NOMO-1 (cell line): ENCODE measurements around the gene NAAA.
"Not testable (repeated sequence)": the region's sequence is repeated elsewhere in the genome, so short reads cannot be mapped to it uniquely, and the experiment has no call there.

Experiments used
- DNase-seq, 2 experiments: peaks; one replicate each; lab custom pipeline; 2025; ENCODE audit not compliant: unreplicated experiment in 2 of 2; lab: John Stamatoyannopoulos, UW

Gene NAAA

DNA sequence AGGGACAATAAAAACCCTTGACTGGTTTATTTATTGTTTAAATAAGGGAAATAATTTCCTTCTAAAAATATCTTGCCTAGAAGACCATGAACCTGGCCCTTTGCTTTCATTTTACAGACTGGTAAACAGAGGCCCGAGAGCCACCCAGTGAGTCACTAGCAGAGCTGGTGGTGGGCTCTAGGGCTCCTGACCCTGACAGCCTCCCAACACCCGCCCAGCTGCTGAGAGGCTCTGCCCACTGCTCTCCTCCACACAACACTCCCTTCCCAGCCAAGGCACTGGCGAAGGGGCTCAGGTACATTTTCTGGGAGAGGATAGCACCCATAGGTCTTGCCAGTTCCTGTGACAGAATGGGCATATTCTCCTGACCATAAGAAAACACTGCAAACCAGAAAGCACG lies 20.5 kb downstream of the NAAA start:
- DNase-seq: no peak

DNA sequence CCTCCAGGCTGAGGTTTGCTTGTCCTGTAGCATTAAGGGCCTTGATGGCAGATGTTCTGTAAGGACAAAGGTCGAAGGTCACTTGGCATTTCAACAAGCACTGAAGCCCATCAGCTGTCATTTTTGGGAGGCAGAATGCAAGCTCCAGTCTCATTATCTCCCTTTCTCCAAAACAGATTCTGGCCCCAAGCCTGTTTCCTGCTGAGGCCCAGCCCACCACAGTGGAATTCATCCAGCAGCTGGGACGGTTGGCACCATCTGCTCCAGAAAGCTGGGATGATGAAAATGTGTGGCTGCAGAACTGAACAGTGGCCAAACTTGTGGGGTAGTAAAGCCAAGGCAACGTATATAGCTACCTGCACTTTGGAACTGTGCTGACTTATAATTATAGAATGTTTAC lies 20.9 kb downstream of the NAAA start:
- no peak for DNase-seq

DNA sequence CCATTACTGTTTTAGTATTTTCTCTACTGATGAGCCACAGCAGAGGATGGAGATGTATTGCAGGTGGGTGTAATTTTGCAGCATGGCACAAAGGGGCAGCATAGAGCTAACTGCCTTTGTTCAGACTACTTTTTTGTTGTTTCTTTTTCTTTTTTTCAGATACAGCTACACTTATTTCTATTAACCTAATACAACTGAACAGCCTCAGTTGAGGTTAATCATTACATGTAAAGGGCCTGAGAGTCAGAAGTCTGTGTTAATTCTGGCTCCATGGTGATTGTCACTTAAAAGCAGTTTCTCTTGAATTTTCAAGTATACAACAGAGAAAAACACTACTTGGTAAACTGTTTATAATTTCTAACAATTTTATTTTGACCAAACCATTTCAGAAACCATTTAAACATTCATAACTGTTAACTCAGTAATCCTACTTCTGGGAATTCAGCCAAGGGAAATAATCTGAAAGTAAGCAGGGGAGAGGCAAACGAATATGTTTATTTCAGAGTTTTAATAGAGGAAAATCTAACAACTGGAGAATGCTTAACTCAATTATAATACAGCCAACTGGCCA lies 24.6 kb downstream of the NAAA start:
- DNase-seq: peak; percentile 24 to 40

DNA sequence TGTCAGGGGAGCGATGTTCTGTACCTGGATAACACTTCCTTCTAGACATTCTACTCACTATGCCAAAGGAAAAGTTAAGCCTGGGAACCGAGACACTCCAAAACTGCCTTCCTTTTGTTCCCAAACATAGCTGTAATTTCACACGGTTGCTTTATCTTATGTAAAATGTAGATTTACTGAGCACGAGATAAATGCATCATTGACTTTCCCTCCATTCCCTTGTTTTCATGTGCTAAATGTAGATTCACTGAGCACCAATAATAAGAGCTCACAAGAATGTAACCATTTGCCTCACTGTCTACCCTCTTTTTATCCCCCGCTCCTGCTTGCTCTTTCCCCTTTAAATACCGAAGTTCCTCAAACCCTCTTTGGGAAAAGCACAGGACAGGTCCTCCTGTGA lies 27.8 kb downstream of the NAAA start:
- no peak for DNase-seq

DNA sequence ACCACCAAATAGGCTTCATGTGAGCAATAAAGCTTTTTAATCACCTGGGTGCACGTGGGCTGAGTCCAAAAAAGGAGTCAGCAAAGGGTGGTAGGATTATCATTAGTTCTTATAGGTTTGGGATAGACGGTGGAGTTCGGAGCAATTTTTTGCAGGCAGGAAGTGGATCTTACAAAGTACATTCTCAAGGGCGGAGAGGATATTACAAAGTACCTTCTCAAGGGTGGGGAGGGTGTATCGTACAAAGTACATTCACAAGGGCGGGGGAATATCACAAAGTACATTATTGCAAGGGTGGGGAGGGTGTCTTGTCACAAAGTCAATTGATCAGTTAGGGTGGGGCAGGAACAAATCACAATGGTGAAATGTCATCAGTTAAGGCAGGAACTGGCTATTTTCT lies 30.0 kb downstream of the NAAA start:
- DNase-seq: not testable (repeated sequence)

GRCh38 chr4:75909405-75909804 lies 31.4 kb downstream of the NAAA start:
- no peak for DNase-seq

DNA sequence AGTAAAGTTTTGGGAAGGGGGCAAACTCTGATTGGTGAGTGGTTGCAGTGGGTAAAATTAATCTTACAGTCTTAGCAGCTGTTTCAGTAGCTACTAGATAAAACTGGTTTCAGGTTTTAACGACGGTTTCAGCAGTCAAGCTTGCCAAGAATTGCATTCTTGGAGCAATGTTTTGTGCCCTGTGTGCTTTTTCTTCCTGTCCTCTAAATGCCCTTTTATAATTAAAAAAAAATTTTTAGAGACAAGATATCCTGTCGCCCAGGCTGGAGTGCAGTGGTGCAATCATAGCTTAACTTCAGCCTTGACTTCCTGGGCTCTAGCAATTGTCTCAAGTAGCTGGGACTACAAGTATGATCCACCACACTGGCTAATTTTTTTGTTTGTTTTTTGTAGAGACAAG lies 32.3 kb downstream of the NAAA start:
- DNase-seq: no peak

DNA sequence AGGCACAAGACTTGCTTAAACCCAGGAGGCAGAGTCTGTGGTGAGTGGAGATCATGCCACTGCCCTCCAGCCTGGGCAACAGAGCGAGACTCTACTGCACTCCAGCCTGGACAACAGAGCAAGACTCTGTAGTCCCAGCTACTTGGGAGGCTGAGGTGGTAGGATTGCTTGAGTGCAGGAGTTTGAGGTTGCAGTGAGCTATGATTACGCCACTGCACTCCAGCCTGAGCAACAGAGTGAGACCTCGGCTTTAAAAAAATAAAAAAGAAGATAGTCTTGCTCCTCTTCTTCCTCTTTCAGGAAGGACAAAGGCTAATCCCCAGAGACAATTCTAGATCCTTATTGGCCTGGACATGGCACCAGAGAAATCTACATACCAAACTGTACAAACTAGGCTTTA lies 32.8 kb downstream of the NAAA start:
- DNase-seq: peak; percentile 64 to 76

DNA sequence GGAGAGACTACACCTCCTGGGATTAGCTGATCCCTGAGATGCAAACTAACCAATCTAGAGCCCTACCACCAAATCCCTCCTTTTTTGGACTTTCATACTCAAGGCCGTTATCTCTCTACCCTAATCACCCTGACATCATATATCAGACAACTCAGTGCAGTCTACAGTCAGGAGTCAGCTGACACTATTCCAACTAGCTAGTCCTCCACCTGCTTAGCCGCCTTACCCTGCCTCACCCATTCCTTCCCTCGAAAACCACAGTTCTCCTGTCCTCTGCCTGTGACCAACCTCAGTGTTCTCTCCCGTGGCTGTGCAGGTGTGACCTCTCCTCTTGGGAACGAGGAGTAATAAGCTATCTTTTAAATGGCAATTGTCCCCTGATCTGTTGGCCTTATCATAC lies 36.7 kb downstream of the NAAA start:
- DNase-seq: no peak

DNA sequence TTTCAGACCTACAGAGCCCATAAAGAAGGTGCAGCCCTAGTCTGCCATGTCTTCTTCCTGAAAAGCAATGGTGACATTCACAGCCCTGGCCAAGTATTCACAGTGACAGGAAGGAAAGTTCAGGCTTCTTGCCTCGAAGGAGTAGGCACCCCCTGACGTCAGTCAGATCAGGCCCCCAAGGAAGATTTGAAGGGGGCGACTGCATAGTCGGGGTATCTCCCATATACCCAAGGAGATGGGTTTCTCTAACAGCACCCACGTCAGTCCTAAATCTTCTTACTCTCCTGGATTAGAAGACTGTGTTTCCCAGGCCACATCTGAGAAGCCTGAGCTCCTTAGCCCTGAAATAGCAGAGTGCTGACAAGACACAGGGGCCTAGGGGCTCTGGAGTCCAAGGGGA lies 38.5 kb downstream of the NAAA start, which contains the start of gene PPEF2:
PPEF2 (minus strand) TSS at position 101 of the 400 bp plus-strand sequence. CDS start 6,127 bp downstream, outside the sequence.
- no peak for DNase-seq

GRCh38 chr4:75898536-75898935 lies 42.3 kb downstream of the NAAA start:
- no peak for DNase-seq

DNA sequence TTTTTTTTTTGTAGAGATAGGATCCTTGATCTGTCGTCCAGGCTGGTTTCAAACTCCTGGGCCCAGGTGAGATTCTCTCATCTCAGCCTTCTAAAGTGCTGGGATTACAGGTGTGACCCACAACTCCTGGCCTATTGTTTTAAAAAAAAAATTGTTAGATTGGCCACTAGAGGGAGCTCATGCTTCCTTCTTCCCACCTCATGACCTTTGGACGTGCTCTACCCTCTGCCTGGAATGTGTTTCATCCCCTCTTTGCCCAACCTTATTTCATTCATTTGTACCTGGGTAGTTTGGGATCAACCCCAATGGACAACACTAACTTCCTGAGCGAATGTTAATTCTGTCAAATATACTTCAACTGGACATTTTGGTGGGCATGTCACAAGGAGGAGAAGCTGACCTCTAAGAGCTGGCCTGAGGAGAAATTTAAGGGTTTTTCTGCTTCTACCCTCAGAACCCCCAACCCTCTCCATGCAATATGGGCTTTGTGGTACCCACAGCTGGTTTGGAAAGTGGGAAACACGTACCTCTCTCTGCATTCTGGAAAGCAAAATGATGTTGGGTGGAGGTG lies 45.0 kb downstream of the NAAA start:
- peak; percentile 3 to 37 for DNase-seq

DNA sequence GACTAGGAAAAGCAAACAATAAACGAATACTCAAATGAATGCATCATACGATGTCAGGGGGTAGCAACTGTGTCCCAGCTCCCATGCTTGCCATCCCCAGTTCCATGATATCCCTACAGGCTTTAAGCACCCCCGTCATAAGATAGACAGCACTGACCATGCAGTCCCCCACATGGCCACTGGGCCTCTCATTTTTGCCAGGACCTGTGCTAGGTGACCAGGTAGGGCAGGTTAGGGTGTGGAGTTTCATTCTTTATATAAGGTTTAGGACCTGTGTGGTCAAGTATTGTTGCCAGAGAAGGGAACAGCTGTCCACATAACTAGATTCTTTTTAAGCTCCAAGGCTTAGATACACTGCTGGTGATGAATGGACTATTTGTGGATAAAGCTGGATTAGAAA lies 48.3 kb downstream of the NAAA start:
- no peak for DNase-seq

DNA sequence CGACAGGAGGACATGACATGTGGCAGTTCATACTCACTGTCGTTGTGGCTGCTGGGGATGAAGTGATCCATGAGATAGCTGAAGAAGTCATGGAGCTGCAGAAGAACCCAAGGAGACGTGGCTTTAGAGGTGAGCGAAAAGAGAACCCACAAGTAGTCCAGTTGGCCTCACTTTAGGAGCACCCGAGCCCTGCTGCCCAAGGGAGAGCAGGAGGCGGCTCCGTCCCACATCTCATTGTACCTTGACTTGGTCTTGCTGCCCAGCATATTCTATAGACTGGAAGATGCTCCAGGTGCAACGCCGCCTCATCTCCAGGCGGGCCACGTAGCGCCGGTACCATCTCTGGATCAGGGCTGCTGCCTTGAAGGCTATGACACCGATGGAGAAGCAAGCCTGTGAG lies 49.2 kb downstream of the NAAA start:
- DNase-seq: no peak

GRCh38 chr4:75889537-75890199 lies 51.1 kb downstream of the NAAA start:
- no peak for DNase-seq

DNA sequence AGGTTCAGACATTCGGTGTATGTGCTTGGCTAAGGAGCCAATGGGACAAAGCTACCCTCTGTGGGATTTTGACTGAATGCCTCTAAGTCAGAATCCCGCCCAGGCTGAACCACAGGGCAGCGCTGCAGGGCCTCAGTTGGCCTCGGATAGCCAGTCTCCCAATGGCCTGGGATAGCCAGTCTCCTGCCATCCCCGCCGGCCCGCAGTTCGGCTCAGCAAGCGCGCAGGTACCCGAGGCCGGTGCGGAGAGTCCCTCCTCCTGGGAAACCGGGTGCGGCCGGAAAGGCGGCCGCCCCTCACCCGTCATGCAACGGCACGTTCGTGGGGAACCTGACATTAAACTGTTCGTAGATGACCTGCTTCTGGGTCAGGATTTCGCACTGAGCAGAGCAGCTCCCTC lies 54.7 kb downstream of the NAAA start:
- no peak for DNase-seq

- DNase-seq: no peak
Observed at GRCh38 chr4:75881476-75881875, 59.3 kb downstream of the NAAA start.

DNA sequence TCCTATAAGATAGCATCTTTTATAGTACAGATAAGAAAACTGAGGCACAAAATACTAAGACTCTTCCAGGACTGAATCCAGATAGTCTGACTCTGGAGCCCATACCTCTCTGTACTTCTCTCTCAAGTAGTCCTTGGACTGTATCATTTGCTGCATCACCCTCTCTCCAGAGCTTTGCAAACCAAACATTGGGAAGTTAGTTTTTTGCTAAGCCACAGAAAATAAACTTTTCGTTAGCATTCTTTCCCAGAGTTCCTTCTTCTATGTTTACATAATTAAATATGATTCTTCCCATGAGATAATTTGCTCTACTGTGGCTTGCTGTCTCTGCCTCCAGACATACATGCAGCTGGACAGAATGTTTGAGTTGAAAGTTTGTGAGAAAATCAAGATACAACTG lies 60.5 kb downstream of the NAAA start:
- no peak for DNase-seq

- DNase-seq: no peak
Observed at GRCh38 chr4:75878246-75878756, 62.5 kb downstream of the NAAA start.

GRCh38 chr4:75876218-75876617 lies 64.6 kb downstream of the NAAA start:
- no peak for DNase-seq

- no peak for DNase-seq
Observed at GRCh38 chr4:75869100-75869499, 71.7 kb downstream of the NAAA start.

DNA sequence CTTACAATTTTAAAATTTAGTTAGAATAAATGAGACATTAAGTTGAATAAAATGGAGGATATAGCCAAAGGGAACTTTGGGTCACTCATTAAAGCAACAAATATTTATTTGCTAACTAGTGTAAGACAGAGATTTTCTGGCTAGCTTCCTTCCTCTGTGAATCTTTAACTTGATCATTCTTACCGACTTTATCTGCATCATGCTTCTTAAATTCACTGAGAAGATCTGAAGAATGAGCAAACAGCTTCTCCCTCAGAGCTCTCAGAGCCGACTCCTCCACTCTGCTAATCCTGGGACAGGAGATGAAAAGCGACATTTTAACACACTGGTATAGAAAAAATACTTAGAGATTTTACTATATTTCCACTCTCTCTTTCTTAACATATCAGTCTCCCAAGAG lies 73.7 kb downstream of the NAAA start:
- no peak for DNase-seq
